Activated gamma-delta T cell (primary cell): ENCODE results near the gene CRB2.
"Not testable (repeated sequence)": the region's sequence is repeated elsewhere in the genome, so short reads cannot be mapped to it uniquely, and the experiment has no call there.

Experiments
- DNase-seq: peaks from one replicate; lab custom pipeline; 2025; lab: John Stamatoyannopoulos, UW

Gene CRB2

GRCh38 chr9:123329329-123329955 is 26.6 kb upstream of the CRB2 start:
- no peak for DNase-seq

GRCh38 chr9:123331346-123332060 is 24.5 kb upstream of the CRB2 start:
- DNase-seq: no peak

GRCh38 chr9:123333058-123333669 is 22.8 kb upstream of the CRB2 start:
- DNase-seq: not testable (repeated sequence)

- DNase-seq: no peak
These were observed 21.4 kb upstream of the CRB2 start for GRCh38 chr9:123334639-123335038.

- DNase-seq: no peak
These were observed 20.6 kb upstream of the CRB2 start for GRCh38 chr9:123335193-123335985.

GRCh38 chr9:123335986-123336329 is 20.0 kb upstream of the CRB2 start:
- DNase-seq: no peak

GRCh38 chr9:123336449-123336848 is 19.5 kb upstream of the CRB2 start:
- DNase-seq: no peak

GRCh38 chr9:123336959-123337358 is 19.0 kb upstream of the CRB2 start:
- no peak for DNase-seq

GRCh38 chr9:123337971-123338370 is 18.0 kb upstream of the CRB2 start:
- no peak for DNase-seq

- no peak for DNase-seq
These were observed 17.0 kb upstream of the CRB2 start for GRCh38 chr9:123338710-123339665.

GRCh38 chr9:123339666-123340510 is 16.1 kb upstream of the CRB2 start:
- DNase-seq: no peak

- DNase-seq: no peak
These were observed 14.2 kb upstream of the CRB2 start for GRCh38 chr9:123341816-123342215.

GRCh38 chr9:123342247-123342646 is 13.8 kb upstream of the CRB2 start:
- DNase-seq: no peak

GRCh38 chr9:123343443-123344191 is 12.4 kb upstream of the CRB2 start:
- DNase-seq: no peak

- DNase-seq: no peak
These were observed 11.6 kb upstream of the CRB2 start for GRCh38 chr9:123344192-123344949.

- DNase-seq: no peak
These were observed 10.4 kb upstream of the CRB2 start for GRCh38 chr9:123345567-123345955.

GRCh38 chr9:123346026-123346425 is 10.0 kb upstream of the CRB2 start:
- no peak for DNase-seq

GRCh38 chr9:123346826-123347225 is 9.2 kb upstream of the CRB2 start:
- no peak for DNase-seq
